HFFc6 (cell line): Measurements from ENCODE around the gene COPS2. TPM values are rescaled to one million over a fixed set of nuclear protein-coding genes. Genes with fewer than 3 reads are reported as not detected.

Experiments used
- DNase-seq: peaks from one replicate; pipeline ENCODE4 v3.0.0-alpha.2; 2018
- H3K27ac Mint-ChIP-seq: 2 replicates; pipeline ENCODE4 v1.8.0; 2020; ENCODE audit warnings: mild to moderate bottlenecking, mixed read lengths
- H3K27me3 Mint-ChIP-seq: 2 replicates; pipeline ENCODE4 v1.8.0; 2021; ENCODE audit warnings: mild to moderate bottlenecking, moderate library complexity, mixed read lengths; ENCODE audit not compliant: insufficient read depth
- H3K36me3 Mint-ChIP-seq: 2 replicates; pipeline ENCODE4 v1.8.0; 2021; ENCODE audit warnings: low read depth, mixed read lengths
- H3K4me1 Mint-ChIP-seq: 2 replicates; pipeline ENCODE4 v1.8.0; 2020; ENCODE audit warnings: low read depth, mixed read lengths
- H3K4me3 Mint-ChIP-seq: 2 replicates; pipeline ENCODE4 v1.8.0; 2020; ENCODE audit warnings: mild to moderate bottlenecking, moderate library complexity, mixed read lengths
- H3K9me3 Mint-ChIP-seq: 2 replicates; pipeline ENCODE4 v1.8.0; 2020; ENCODE audit warnings: mild to moderate bottlenecking, mixed read lengths
- total RNA-seq, 6 experiments: library from RNA; stranded (reverse); fragmentation: NEBNext Ultra II Directional; extraction: Animal tissue kit (Norgen Biotek cat#: 25700); gene quantifications; 2 replicates in 1 of 6; 3 replicates in 5 of 6; pipeline ENCODE4 v1.2.3, GENCODE V29; 2021
- TF ChIP-seq, protein P1 (sequence below): fragments of 200-600 bp; sonication (generic); IDR thresholded peaks from 2 replicates; pipeline ENCODE4 v1.5.0; 2021; ENCODE audit warnings: antibody characterized with exemption, mild to moderate bottlenecking

COPS2 gene
- total RNA-seq, 6 experiments from 2014 or later: 116 to 126 (median 122) TPM

DNA sequence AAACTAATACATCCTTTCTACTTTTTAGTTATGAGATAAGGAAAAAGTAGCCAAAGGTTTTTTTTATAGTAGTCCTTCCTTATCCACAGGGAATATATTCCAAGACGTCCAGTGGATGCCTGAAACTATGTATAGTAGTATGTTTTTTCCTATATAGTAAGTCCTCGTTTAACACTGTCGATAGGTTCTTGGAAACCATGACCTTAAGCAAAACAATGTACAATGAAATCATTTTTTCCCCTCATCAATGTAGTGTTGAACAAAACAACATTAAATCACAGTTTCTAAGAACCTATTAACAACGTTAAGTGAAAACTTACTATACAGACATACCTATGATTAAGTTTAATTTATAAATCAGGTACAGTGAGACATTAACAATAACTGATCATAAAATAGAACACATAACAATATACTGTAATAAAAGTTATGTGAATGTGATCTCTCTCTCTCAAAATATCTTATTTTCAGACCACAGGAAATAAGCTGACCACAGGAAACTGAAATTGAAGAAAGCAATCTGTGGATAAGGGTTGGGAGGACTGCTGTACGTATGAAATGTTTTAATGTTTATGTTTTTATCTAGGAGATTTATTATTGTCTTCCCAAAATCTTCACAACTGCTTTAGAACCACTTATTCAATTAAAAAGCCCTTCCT, 20.6 kb downstream of the COPS2 start:
- H3K36me3 Mint-ChIP-seq: peaks cover 38% of the 10 kb centered on the region
- H3K4me3 Mint-ChIP-seq: peak overlapping the region; percentile 61
- TF ChIP-seq, protein P1, sequence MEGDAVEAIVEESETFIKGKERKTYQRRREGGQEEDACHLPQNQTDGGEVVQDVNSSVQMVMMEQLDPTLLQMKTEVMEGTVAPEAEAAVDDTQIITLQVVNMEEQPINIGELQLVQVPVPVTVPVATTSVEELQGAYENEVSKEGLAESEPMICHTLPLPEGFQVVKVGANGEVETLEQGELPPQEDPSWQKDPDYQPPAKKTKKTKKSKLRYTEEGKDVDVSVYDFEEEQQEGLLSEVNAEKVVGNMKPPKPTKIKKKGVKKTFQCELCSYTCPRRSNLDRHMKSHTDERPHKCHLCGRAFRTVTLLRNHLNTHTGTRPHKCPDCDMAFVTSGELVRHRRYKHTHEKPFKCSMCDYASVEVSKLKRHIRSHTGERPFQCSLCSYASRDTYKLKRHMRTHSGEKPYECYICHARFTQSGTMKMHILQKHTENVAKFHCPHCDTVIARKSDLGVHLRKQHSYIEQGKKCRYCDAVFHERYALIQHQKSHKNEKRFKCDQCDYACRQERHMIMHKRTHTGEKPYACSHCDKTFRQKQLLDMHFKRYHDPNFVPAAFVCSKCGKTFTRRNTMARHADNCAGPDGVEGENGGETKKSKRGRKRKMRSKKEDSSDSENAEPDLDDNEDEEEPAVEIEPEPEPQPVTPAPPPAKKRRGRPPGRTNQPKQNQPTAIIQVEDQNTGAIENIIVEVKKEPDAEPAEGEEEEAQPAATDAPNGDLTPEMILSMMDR: no peak
- peaks cover 54% of the 10 kb centered on the region for H3K4me1 Mint-ChIP-seq
- H3K27ac Mint-ChIP-seq: peak overlapping the region; percentile 89
- no peak for DNase-seq
- no peaks in the 10 kb centered on the region for H3K9me3 Mint-ChIP-seq
- H3K27me3 Mint-ChIP-seq: no peaks in the 10 kb centered on the region

DNA sequence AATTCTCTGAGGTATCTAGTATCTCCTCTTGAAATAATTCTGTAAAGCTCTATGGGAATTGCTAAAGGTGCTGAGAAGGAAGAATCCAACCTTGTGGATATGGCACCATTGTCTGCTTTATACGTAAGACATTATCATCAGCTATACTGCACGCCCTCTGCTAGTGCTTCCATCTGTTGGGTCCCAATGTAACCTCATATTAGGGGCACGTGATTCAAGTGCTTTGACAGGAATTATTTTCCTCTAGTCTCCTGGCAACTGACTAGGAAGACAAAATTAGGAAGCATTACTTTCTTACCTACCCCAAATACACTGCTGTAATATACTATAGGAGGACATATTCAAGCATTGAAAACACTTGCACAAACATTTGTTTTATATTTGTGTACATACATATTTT, 24.0 kb downstream of the COPS2 start:
- H3K36me3 Mint-ChIP-seq: peaks cover 48% of the 10 kb centered on the region
- H3K27me3 Mint-ChIP-seq: no peaks in the 10 kb centered on the region
- no peaks in the 10 kb centered on the region for H3K9me3 Mint-ChIP-seq
- H3K27ac Mint-ChIP-seq: no peak overlapping the region
- peaks cover 27% of the 10 kb centered on the region for H3K4me1 Mint-ChIP-seq
- TF ChIP-seq, protein P1: no peak
- H3K4me3 Mint-ChIP-seq: no peak overlapping the region
- no peak for DNase-seq

DNA sequence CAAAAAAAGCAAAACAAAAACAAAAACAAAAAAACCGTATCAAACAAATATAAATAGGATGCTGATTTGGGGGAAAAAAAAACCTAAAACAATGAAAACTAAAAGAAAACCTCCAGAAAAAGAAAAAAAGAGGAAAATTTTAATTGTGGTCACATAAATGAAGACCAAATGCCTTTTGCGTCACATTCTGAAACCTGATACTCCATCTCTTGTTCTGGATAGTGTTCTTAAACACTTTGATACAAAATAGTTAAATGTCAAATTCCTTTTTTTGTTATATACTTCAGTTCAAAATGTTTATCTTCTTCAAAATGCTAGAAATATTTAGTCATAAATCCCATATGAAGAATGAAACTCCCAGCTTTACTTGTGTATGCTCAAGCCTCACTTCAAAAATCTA, 31.0 kb downstream of the COPS2 start:
- Mint-ChIP-seq H3K27me3 (no peaks in the 10 kb centered on the region), H3K9me3 (no peaks in the 10 kb centered on the region)

DNA sequence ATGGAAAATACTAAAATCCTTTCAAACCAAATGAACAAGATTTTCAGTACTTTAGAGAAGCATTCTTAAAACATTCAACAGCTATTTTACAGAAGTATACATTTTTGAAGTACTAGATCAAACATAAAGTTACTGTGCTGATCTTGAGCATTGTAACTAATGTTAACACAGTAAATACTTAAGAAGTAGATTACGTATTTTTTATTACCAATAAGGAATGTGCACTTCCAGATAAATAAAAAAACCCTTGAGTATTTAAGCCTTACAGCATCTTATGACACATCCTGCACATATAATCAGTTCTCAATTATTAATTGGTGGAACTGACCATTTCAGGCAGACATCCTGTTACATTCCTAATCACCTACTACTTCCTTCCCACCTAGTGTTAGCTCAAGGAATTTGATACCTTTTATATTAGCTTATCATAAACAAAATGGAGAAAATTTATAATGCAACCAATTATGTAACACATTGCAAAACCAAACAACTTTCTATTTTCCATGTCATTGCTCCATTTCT, 32.8 kb downstream of the COPS2 start:
- no peak overlapping the region for H3K4me3 Mint-ChIP-seq
- no peak for DNase-seq

More for the DNA sequence above, 31.0 kb downstream of the COPS2 start:
- DNase-seq: no peak
- peaks cover 22% of the 10 kb centered on the region for H3K36me3 Mint-ChIP-seq
- H3K27ac Mint-ChIP-seq: no peak overlapping the region
- H3K4me3 Mint-ChIP-seq: no peak overlapping the region
- TF ChIP-seq, protein P1: no peak
- H3K4me1 Mint-ChIP-seq: no peaks in the 10 kb centered on the region

DNA sequence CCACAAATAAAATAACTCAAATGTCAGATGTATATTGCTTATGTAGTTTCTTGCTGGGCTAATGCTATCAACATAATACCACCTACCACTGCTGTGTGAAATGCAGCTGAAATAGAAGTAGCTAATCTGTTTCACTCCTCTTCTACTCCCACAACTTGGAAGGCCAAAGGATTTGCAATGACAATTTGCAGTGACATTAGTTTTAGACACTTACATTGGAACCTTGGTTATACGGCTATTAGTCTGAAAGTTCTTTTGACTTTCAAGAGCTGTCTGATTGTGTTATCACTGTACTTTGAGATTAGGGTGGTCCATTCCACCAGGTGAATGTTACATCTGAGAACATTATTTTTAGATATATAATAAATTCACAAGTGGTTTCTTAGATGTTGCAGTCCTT, 33.5 kb downstream of the COPS2 start:
- Mint-ChIP-seq H3K4me1 (no peaks in the 10 kb centered on the region), H3K27ac (no peak overlapping the region), H3K9me3 (no peaks in the 10 kb centered on the region), H3K27me3 (no peaks in the 10 kb centered on the region), H3K36me3 (peaks cover 12% of the 10 kb centered on the region), H3K4me3 (no peak overlapping the region)
- TF ChIP-seq, protein P1: no peak
- DNase-seq: no peak

More for the DNA sequence above, 32.8 kb downstream of the COPS2 start:
- Mint-ChIP-seq H3K4me1 (no peaks in the 10 kb centered on the region), H3K27me3 (no peaks in the 10 kb centered on the region), H3K9me3 (no peaks in the 10 kb centered on the region), H3K27ac (no peak overlapping the region), H3K36me3 (peaks cover 13% of the 10 kb centered on the region)
- TF ChIP-seq, protein P1: no peak
